SK-N-SH treated with all-trans-retinoic acid at 6 μM for 48 hours (cell line): ENCODE results near the gene GCN1.

ENCODE experiments used
- ATAC-seq: fragments of 200-7000 bp; cut with Tn5 transposase; 3 replicates; pipeline ENCODE4 v1.9.1; 2020; ENCODE audit warnings: mild to moderate bottlenecking, moderate library complexity
- ARNTL ChIP-seq: fragments of 450-650 bp; formaldehyde crosslinking; IDR thresholded peaks from 2 replicates; pipeline ENCODE4 v1.5.0; 2020; ENCODE audit warnings: low read depth, mild to moderate bottlenecking, moderate library complexity, borderline replicate concordance
- BACH2 ChIP-seq: fragments of 250-450 bp; sonication (Bioruptor Pico); IDR thresholded peaks from 2 replicates; pipeline ENCODE4 v1.9.0; 2021; ENCODE audit warnings: mild to moderate bottlenecking, borderline replicate concordance
- CREB5 ChIP-seq: fragments of 250-450 bp; sonication (Bioruptor Pico); IDR thresholded peaks from 2 replicates; pipeline ENCODE4 v1.5.1; 2020; ENCODE audit warnings: low read depth, mild to moderate bottlenecking, moderate library complexity
- CSDC2 ChIP-seq: fragments of 250-450 bp; sonication (Bioruptor Pico); IDR thresholded peaks from 2 replicates; pipeline ENCODE4 v1.5.0; 2020; ENCODE audit warnings: mild to moderate bottlenecking, moderate library complexity
- CSRNP3 ChIP-seq: fragments of 250-450 bp; sonication (Bioruptor Pico); IDR thresholded peaks from 2 replicates; pipeline ENCODE4 v1.5.1; 2021; ENCODE audit warnings: mild to moderate bottlenecking, moderate library complexity
- ESRRG ChIP-seq: fragments of 250-450 bp; sonication (Bioruptor Pico); IDR thresholded peaks from 2 replicates; pipeline ENCODE4 v1.6.1; 2021; ENCODE audit warnings: mild to moderate bottlenecking
- GLIS3 ChIP-seq: fragments of 250-450 bp; sonication (Bioruptor Pico); IDR thresholded peaks from 2 replicates; pipeline ENCODE4 v1.5.0; 2020; ENCODE audit warnings: mild to moderate bottlenecking, moderate library complexity
- ISL1 ChIP-seq: fragments of 250-450 bp; sonication (Bioruptor Pico); IDR thresholded peaks from 2 replicates; pipeline ENCODE4 v2.1.2; 2022; ENCODE audit warnings: mild to moderate bottlenecking, moderate library complexity
- OSR1 ChIP-seq: fragments of 250-450 bp; sonication (Bioruptor Pico); IDR thresholded peaks from 2 replicates; pipeline ENCODE4 v1.8.0; 2022; ENCODE audit warnings: moderate library complexity, mild to moderate bottlenecking, inconsistent platforms
- PPARA ChIP-seq: fragments of 250-450 bp; sonication (Bioruptor Pico); IDR thresholded peaks from 2 replicates; pipeline ENCODE4 v1.5.0; 2020; ENCODE audit warnings: mild to moderate bottlenecking, borderline replicate concordance
- RARB ChIP-seq: fragments of 250-450 bp; sonication (Bioruptor Pico); IDR thresholded peaks from 2 replicates; pipeline ENCODE4 v1.8.0; 2021; ENCODE audit warnings: mild to moderate bottlenecking, moderate library complexity
- SNAI2 ChIP-seq: fragments of 250-450 bp; sonication (Bioruptor Pico); IDR thresholded peaks from 2 replicates; pipeline ENCODE4 v1.5.0; 2020; ENCODE audit warnings: mild to moderate bottlenecking, moderate library complexity
- TCF4 ChIP-seq: fragments of 250-450 bp; sonication (Bioruptor Pico); IDR thresholded peaks from 2 replicates; pipeline ENCODE4 v1.8.0; 2021; ENCODE audit warnings: mild to moderate bottlenecking, moderate library complexity, borderline replicate concordance
- TOX ChIP-seq: fragments of 250-450 bp; sonication (Bioruptor Pico); IDR thresholded peaks from 2 replicates; pipeline ENCODE4 v1.8.0; 2021; ENCODE audit warnings: mild to moderate bottlenecking, moderate library complexity, borderline replicate concordance
- TSHZ2 ChIP-seq: fragments of 250-450 bp; sonication (Bioruptor Pico); IDR thresholded peaks from 2 replicates; pipeline ENCODE4 v1.5.0; 2020; ENCODE audit warnings: mild to moderate bottlenecking, moderate library complexity
- ZC3H10 ChIP-seq: fragments of 250-450 bp; sonication (Bioruptor Pico); IDR thresholded peaks from 2 replicates; pipeline ENCODE4 v1.5.1; 2021; ENCODE audit warnings: mild to moderate bottlenecking, moderate library complexity
- ZFP3 ChIP-seq: fragments of 250-450 bp; sonication (Bioruptor Pico); IDR thresholded peaks from 2 replicates; pipeline ENCODE4 v1.5.0; 2020; ENCODE audit warnings: mild to moderate bottlenecking, moderate library complexity
- ZFP30 ChIP-seq: fragments of 450-650 bp; formaldehyde crosslinking; IDR thresholded peaks from 2 replicates; pipeline ENCODE4 v1.5.0; 2022; ENCODE audit warnings: mild to moderate bottlenecking, moderate library complexity
- ZNF565 ChIP-seq: fragments of 450-650 bp; formaldehyde crosslinking; conservative IDR thresholded peaks from 2 replicates; pipeline ENCODE4 v1.5.0; 2020; ENCODE audit warnings: low read depth, mild to moderate bottlenecking, moderate library complexity
- ZNF70 ChIP-seq: fragments of 450-650 bp; formaldehyde crosslinking; IDR thresholded peaks from 2 replicates; pipeline ENCODE4 v1.5.0; 2020; ENCODE audit warnings: mild to moderate bottlenecking, moderate library complexity
- ZNF8 ChIP-seq: fragments of 450-650 bp; formaldehyde crosslinking; IDR thresholded peaks from 2 replicates; pipeline ENCODE4 v1.5.0; 2020; ENCODE audit warnings: mild to moderate bottlenecking, moderate library complexity
- TF ChIP-seq, protein P1 (sequence below): fragments of 250-450 bp; sonication (Bioruptor Pico); IDR thresholded peaks from 2 replicates; pipeline ENCODE4 v1.8.0; 2020; ENCODE audit warnings: mild to moderate bottlenecking, moderate library complexity, borderline replicate concordance

The GCN1 gene

GRCh38 chr12:120229487-120230325 is 35.2 kb upstream of the GCN1 start:
- TF ChIP-seq GLIS3 (CRISPR knock-in tag) (no peak), ZFP3 (no peak), CREB5 (CRISPR knock-in tag) (no peak), TCF4 (no peak), ZFP30 (CRISPR knock-in tag) (no peak), ARNTL (CRISPR knock-in tag) (no peak), CSRNP3 (CRISPR knock-in tag) (no peak), OSR1 (CRISPR knock-in tag) (no peak), ZNF8 (CRISPR knock-in tag) (no peak), ZC3H10 (CRISPR knock-in tag) (no peak), ESRRG (no peak), RARB (CRISPR knock-in tag) (no peak)
- peak; percentile 4 for ATAC-seq

- no peak for ATAC-seq
- TF ChIP-seq ZNF70 (CRISPR knock-in tag) (no peak), ESRRG (no peak), CSRNP3 (CRISPR knock-in tag) (no peak), ISL1 (CRISPR knock-in tag) (no peak), CREB5 (CRISPR knock-in tag) (no peak), ZNF8 (CRISPR knock-in tag) (no peak), TSHZ2 (CRISPR knock-in tag) (no peak), TCF4 (no peak), RARB (CRISPR knock-in tag) (no peak), BACH2 (CRISPR knock-in tag) (no peak), ZC3H10 (CRISPR knock-in tag) (no peak), ZFP30 (CRISPR knock-in tag) (no peak), TOX (CRISPR knock-in tag) (no peak), PPARA (CRISPR knock-in tag) (no peak), ZNF565 (no peak)
Measured at GRCh38 chr12:120229071-120229486, 34.6 kb upstream of the GCN1 start.

GRCh38 chr12:120228291-120229070 is 34.0 kb upstream of the GCN1 start:
- peak; percentile 59 for ATAC-seq
- TF ChIP-seq ZFP3 (no peak), RARB (CRISPR knock-in tag) (no peak), SNAI2 (CRISPR knock-in tag) (no peak), TCF4 (no peak), CSDC2 (CRISPR knock-in tag) (no peak), CREB5 (CRISPR knock-in tag) (no peak), ESRRG (no peak), TOX (CRISPR knock-in tag) (no peak)
- TF ChIP-seq, protein P1, sequence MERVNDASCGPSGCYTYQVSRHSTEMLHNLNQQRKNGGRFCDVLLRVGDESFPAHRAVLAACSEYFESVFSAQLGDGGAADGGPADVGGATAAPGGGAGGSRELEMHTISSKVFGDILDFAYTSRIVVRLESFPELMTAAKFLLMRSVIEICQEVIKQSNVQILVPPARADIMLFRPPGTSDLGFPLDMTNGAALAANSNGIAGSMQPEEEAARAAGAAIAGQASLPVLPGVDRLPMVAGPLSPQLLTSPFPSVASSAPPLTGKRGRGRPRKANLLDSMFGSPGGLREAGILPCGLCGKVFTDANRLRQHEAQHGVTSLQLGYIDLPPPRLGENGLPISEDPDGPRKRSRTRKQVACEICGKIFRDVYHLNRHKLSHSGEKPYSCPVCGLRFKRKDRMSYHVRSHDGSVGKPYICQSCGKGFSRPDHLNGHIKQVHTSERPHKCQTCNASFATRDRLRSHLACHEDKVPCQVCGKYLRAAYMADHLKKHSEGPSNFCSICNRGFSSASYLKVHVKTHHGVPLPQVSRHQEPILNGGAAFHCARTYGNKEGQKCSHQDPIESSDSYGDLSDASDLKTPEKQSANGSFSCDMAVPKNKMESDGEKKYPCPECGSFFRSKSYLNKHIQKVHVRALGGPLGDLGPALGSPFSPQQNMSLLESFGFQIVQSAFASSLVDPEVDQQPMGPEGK (CRISPR knock-in tag): no peak
